Adrenal gland (tissue), 5 donors: ENCODE data around the gene ZBTB40.

Source experiments
- POLR2A ChIP-seq, 2 donors: fragments of 450-650 bp; IDR thresholded peaks; one replicate each; pipeline ENCODE4 v1.6.1; 2017; ENCODE audit warnings: antibody characterized with exemption in 2 of 2, mild to moderate bottlenecking in 2 of 2, moderate library complexity in 1 of 2
- TF ChIP-seq, protein P1 (sequence below), 6 experiments: fragments of 450-650 bp in 4 of 6; fragments of 200-600 bp in 2 of 6; sonication (generic) in 1 of 6; IDR thresholded peaks; 1 replicate in 5 of 6; 2 replicates in 1 of 6; pipeline versions ENCODE4 v1.5.1 to v1.8.0; 2016 to 2021; ENCODE audit warnings: antibody characterized with exemption in 6 of 6, mild to moderate bottlenecking in 2 of 6, moderate library complexity in 1 of 6
- donor health status: DM: no; HTN: no; CAD: no.

DNA sequence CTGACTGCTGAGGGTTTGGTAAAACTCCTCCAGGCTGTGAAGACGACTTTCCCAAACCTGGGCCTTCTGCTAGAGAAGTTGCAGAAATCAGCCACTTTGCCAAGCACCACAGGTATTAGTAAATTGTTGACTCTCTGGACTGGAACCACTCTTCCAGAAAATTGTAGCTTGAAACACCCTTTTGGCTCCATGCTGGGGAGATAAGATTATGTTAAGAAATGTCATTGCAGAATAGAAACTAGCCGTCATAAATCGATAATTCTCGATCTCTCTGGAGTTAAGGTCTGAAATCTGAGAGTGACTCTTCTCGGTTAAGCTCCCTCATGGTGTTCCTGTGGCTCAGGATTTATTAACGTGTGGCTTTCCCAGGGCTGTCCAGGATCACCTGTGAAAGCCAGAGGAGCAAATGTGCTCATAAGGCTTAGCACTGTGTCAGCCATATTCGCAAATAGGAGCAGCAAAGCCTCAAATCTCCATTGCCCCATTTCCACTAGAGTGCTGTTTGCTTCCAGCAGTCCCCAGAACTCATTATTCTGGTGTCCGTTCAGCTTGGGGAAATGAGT lies 54.6 kb downstream of the ZBTB40 start:
- TF ChIP-seq, protein P1, sequence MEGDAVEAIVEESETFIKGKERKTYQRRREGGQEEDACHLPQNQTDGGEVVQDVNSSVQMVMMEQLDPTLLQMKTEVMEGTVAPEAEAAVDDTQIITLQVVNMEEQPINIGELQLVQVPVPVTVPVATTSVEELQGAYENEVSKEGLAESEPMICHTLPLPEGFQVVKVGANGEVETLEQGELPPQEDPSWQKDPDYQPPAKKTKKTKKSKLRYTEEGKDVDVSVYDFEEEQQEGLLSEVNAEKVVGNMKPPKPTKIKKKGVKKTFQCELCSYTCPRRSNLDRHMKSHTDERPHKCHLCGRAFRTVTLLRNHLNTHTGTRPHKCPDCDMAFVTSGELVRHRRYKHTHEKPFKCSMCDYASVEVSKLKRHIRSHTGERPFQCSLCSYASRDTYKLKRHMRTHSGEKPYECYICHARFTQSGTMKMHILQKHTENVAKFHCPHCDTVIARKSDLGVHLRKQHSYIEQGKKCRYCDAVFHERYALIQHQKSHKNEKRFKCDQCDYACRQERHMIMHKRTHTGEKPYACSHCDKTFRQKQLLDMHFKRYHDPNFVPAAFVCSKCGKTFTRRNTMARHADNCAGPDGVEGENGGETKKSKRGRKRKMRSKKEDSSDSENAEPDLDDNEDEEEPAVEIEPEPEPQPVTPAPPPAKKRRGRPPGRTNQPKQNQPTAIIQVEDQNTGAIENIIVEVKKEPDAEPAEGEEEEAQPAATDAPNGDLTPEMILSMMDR (IDR thresholded peaks at IDR 0.05), result no peak
- no peak for TF ChIP-seq POLR2A (IDR thresholded peaks at IDR 0.05)
